Chondrocyte (in vitro differentiated cells): ENCODE results near the gene CXCL12. TPM values are rescaled to one million over a fixed set of nuclear protein-coding genes. Genes with fewer than 3 reads are reported as not detected.

ENCODE experiments used
- DNase-seq: peaks from one replicate; pipeline ENCODE4 v3.0.0; 2021; ENCODE audit warnings: mixed read lengths, low spot score
- H3K27ac Mint-ChIP-seq: one replicate; pipeline ENCODE4 v1.8.0; 2021; ENCODE audit warnings: mild to moderate bottlenecking, moderate library complexity, mixed read lengths; ENCODE audit not compliant: unreplicated experiment
- H3K27me3 Mint-ChIP-seq: 2 replicates; pipeline ENCODE4 v1.8.0; 2021; ENCODE audit warnings: low read depth, mixed read lengths
- H3K36me3 Mint-ChIP-seq: 2 replicates; pipeline ENCODE4 v1.8.0; 2021; ENCODE audit warnings: low read depth, mixed read lengths
- H3K4me1 Mint-ChIP-seq: 2 replicates; pipeline ENCODE4 v1.8.0; 2021; ENCODE audit warnings: low read depth, mild to moderate bottlenecking, mixed read lengths
- H3K4me3 Mint-ChIP-seq: one replicate; pipeline ENCODE4 v1.8.0; 2021; ENCODE audit warnings: mild to moderate bottlenecking, moderate library complexity, mixed read lengths; ENCODE audit not compliant: unreplicated experiment
- H3K9me3 Mint-ChIP-seq: 2 replicates; pipeline ENCODE4 v1.8.0; 2021; ENCODE audit warnings: low read depth, mixed read lengths
- CTCF ChIP-seq: fragments of 200-600 bp; sonication (generic); IDR thresholded peaks from 2 replicates; pipeline ENCODE4 v1.5.0; 2021; ENCODE audit warnings: antibody characterized with exemption, mild to moderate bottlenecking, moderate library complexity
- total RNA-seq: library from RNA; stranded (reverse); gene quantifications from 3 replicates; pipeline ENCODE4 v1.2.1, GENCODE V29; 2021

Gene CXCL12
- total RNA-seq, 1 donor from 2014 or later = 65.5 TPM

GRCh38 chr10:44352316-44353127, 32.4 kb downstream of the CXCL12 start:
- no peak for TF ChIP-seq CTCF
- Mint-ChIP-seq H3K27ac (peak overlapping the region; percentile 57), H3K9me3 (no peaks in the 10 kb centered on the region), H3K4me3 (no peak overlapping the region), H3K36me3 (no peaks in the 10 kb centered on the region), H3K27me3 (peaks cover 3% of the 10 kb centered on the region), H3K4me1 (peaks cover 8% of the 10 kb centered on the region)
- DNase-seq = no peak

DNA sequence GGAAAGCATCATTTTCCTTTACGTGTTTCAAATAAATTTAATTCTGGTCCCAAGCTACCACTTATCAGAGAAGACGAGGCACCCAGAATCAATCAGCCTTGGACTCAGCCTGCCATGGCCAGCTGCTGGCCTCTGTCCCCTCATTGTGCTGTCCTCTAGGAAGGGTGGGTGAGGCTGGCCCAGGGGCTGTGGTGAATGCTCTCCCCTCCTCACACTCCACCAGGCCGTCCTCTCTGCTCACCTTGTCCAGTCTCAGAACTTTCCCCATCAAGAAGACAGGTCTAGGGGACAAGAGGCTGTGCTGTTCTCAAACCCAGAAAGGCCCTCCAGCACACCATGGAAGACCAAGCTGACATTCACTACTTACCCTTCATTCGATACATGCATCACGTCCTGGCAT, 36.4 kb downstream of the CXCL12 start:
- Mint-ChIP-seq H3K27me3 (peaks cover 13% of the 10 kb centered on the region), H3K27ac (no peak overlapping the region), H3K9me3 (no peaks in the 10 kb centered on the region), H3K36me3 (peaks cover 2% of the 10 kb centered on the region), H3K4me3 (no peak overlapping the region), H3K4me1 (peaks cover 8% of the 10 kb centered on the region)
- DNase-seq = no peak
- no peak for TF ChIP-seq CTCF

DNA sequence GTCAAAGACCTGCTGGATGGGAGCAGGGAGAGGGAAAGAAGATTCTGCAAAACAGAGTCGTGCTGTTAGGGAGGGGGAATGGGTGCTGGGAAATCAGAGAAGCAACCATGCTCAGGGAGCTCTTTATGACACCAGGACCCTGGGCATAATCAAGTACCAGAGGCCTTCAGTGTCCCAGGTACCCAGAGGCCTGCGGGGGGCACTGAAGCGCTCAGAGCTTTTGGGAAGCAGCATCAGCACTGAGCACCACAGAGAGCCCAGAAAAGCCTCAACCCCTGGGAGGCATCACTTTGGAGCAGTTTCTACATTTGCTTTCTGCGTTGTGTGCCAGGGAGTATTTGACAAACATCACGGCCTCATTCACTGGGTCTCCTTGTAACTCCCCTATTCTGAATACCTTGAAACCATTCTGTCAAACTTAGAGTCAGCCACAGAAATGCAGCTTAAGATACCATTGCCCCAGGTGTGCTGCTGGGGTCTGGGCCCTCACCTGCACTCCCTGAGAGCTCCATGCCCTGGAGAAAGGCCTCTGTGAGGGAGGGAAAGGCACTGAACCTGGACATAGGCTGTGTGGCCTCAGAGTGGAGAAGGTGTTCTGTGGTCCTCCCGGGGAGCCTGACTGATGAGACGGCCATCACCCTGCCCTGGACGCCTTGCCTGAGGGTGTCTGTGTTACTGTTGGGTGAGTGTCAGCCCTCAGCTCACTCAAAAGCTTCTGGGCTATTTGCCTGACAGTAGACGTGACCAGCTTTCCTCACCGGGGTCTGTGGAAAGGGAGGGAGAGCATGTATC, 37.1 kb downstream of the CXCL12 start:
- TF ChIP-seq CTCF = no peak
- peaks cover 16% of the 10 kb centered on the region for H3K27me3 Mint-ChIP-seq
- peaks cover 8% of the 10 kb centered on the region for H3K4me1 Mint-ChIP-seq
- H3K27ac Mint-ChIP-seq = no peak overlapping the region
- peaks cover 2% of the 10 kb centered on the region for H3K36me3 Mint-ChIP-seq
- DNase-seq = no peak
- H3K4me3 Mint-ChIP-seq = no peak overlapping the region
- H3K9me3 Mint-ChIP-seq = no peaks in the 10 kb centered on the region

DNA sequence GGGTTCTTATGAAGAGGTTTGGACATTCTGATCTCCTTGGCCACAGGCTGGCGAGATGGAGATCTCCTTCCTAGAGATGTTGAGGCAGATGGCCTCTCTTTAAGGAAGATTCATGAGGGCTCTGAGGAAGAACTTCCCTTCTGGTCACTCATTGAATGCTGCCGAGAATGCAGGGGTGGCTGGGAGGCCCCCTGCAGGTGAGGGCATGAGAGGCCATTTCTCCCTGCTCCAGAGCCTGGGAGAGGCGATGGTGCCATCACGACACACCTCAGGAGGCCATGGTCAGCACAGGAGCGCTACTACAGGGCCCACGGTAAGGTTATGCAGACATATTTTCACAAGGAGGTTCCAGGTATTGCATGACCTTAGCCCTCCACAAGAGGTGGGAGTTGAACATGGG, 40.2 kb downstream of the CXCL12 start:
- Mint-ChIP-seq H3K4me1 (no peaks in the 10 kb centered on the region), H3K4me3 (no peak overlapping the region), H3K27ac (no peak overlapping the region), H3K9me3 (no peaks in the 10 kb centered on the region), H3K27me3 (peaks cover 22% of the 10 kb centered on the region), H3K36me3 (peaks cover 2% of the 10 kb centered on the region)
- DNase-seq = no peak
- TF ChIP-seq CTCF = no peak

- Mint-ChIP-seq H3K9me3 (no peaks in the 10 kb centered on the region), H3K27me3 (peaks cover 22% of the 10 kb centered on the region), H3K4me1 (no peaks in the 10 kb centered on the region), H3K27ac (no peak overlapping the region), H3K4me3 (no peak overlapping the region), H3K36me3 (peaks cover 2% of the 10 kb centered on the region)
- peak; percentile 22 for TF ChIP-seq CTCF
- no peak for DNase-seq
Measured at GRCh38 chr10:44343843-44344242, 41.1 kb downstream of the CXCL12 start.
